H9 (cell line): Measurements from ENCODE around the gene RPS14. TPM values are rescaled to one million over a fixed set of nuclear protein-coding genes. Genes with fewer than 3 reads are reported as not detected.

ENCODE experiments used
- DNase-seq: peaks from one replicate; pipeline ENCODE4 v3.0.0-alpha.2; 2017
- H2AFZ ChIP-seq: one replicate; pipeline ENCODE4 v1.6.1; 2013; ENCODE audit warnings: mild to moderate bottlenecking, low read length, control low read depth, moderate library complexity
- H2AK5ac ChIP-seq: 2 replicates; pipeline ENCODE4 v1.6.1; 2013; ENCODE audit warnings: low read length, control low read depth, mixed read lengths; ENCODE audit not compliant: insufficient read length
- H2BK120ac ChIP-seq: one replicate; pipeline ENCODE4 v1.6.1; 2013; ENCODE audit warnings: low read depth, mild to moderate bottlenecking, low read length, control low read depth, inconsistent platforms; ENCODE audit not compliant: poor library complexity, severe bottlenecking
- H2BK12ac ChIP-seq: 2 replicates; pipeline ENCODE4 v1.6.1; 2013; ENCODE audit warnings: low read length, control low read depth, mixed read lengths, low read depth; ENCODE audit not compliant: insufficient read length
- H2BK15ac ChIP-seq: 2 replicates; pipeline ENCODE4 v1.6.1; 2013; ENCODE audit warnings: low read depth, low read length, control low read depth
- H2BK20ac ChIP-seq: one replicate; pipeline ENCODE4 v1.6.1; 2013; ENCODE audit warnings: low read depth, mild to moderate bottlenecking, low read length, control low read depth, inconsistent platforms; ENCODE audit not compliant: poor library complexity, severe bottlenecking
- H2BK5ac ChIP-seq: 2 replicates; pipeline ENCODE4 v1.6.1; 2013; ENCODE audit warnings: low read length, control low read depth, mixed read lengths; ENCODE audit not compliant: insufficient read length
- H3K14ac ChIP-seq: 2 replicates; pipeline ENCODE4 v1.6.1; 2013; ENCODE audit warnings: low read length, control low read depth; ENCODE audit not compliant: insufficient read depth
- H3K18ac ChIP-seq: 2 replicates; pipeline ENCODE4 v1.6.1; 2013; ENCODE audit warnings: low read depth, mild to moderate bottlenecking, mixed read lengths, low read length, control low read depth; ENCODE audit not compliant: insufficient read length
- H3K23ac ChIP-seq: 2 replicates; pipeline ENCODE4 v1.6.1; 2013; ENCODE audit warnings: low read length, control low read depth, mixed read lengths, low read depth; ENCODE audit not compliant: insufficient read length
- H3K23me2 ChIP-seq: 2 replicates; pipeline ENCODE4 v1.6.1; 2013; ENCODE audit warnings: low read depth, mild to moderate bottlenecking, mixed read lengths, low read length, control low read depth; ENCODE audit not compliant: insufficient read length, poor library complexity, severe bottlenecking
- H3K27ac ChIP-seq: 2 replicates; pipeline ENCODE4 v1.5.1; 2013; ENCODE audit warnings: low read length, control low read depth, mixed read lengths, low read depth; ENCODE audit not compliant: insufficient read length
- H3K27me3 ChIP-seq: 2 replicates; pipeline ENCODE4 v1.6.1; 2013; ENCODE audit warnings: low read length, control low read depth, inconsistent platforms; ENCODE audit not compliant: insufficient read depth
- H3K4ac ChIP-seq: 2 replicates; pipeline ENCODE4 v1.6.1; 2013; ENCODE audit warnings: low read depth, mild to moderate bottlenecking, control low read depth, inconsistent platforms, low read length, moderate library complexity
- H3K4me1 ChIP-seq: 2 replicates; pipeline ENCODE4 v1.6.1; 2013; ENCODE audit warnings: low read length, control low read depth, inconsistent platforms; ENCODE audit not compliant: insufficient read depth
- H3K4me2 ChIP-seq: 2 replicates; pipeline ENCODE4 v1.6.1; 2013; ENCODE audit warnings: low read length, control low read depth, mixed read lengths; ENCODE audit not compliant: insufficient read length, insufficient read depth
- H3K56ac ChIP-seq: 2 replicates; pipeline ENCODE4 v1.6.1; 2013; ENCODE audit warnings: low read depth, mild to moderate bottlenecking, mixed read lengths, low read length, control low read depth; ENCODE audit not compliant: insufficient read length
- H3K79me1 ChIP-seq: 2 replicates; pipeline ENCODE4 v1.6.1; 2013; ENCODE audit warnings: low read depth, mild to moderate bottlenecking, moderate library complexity, low read length, control low read depth, inconsistent platforms; ENCODE audit not compliant: insufficient read depth, poor library complexity, severe bottlenecking
- H3K79me2 ChIP-seq: 2 replicates; pipeline ENCODE4 v1.6.1; 2013; ENCODE audit warnings: low read length, control low read depth, inconsistent platforms; ENCODE audit not compliant: insufficient read depth
- H3K9ac ChIP-seq: 2 replicates; pipeline ENCODE4 v1.6.1; 2013; ENCODE audit warnings: low read length, control low read depth, mixed read lengths; ENCODE audit not compliant: insufficient read length; ENCODE audit errors: extremely low read depth
- H3K9me3 ChIP-seq: one replicate; pipeline ENCODE4 v1.6.1; 2013; ENCODE audit warnings: low read depth, low read length, inconsistent platforms; ENCODE audit not compliant: control insufficient read depth
- H3T11ph ChIP-seq: one replicate; pipeline ENCODE4 v1.6.1; 2013; ENCODE audit warnings: mild to moderate bottlenecking, low read length, control low read depth, inconsistent platforms
- H4K20me1 ChIP-seq: one replicate; pipeline ENCODE4 v1.6.1; 2013; ENCODE audit not compliant: control insufficient read depth, insufficient read length, insufficient read depth
- H4K5ac ChIP-seq: 2 replicates; pipeline ENCODE4 v1.6.1; 2013; ENCODE audit warnings: low read depth, mild to moderate bottlenecking, mixed read lengths, low read length, control low read depth; ENCODE audit not compliant: insufficient read length
- H4K8ac ChIP-seq: replicated peaks from 2 replicates; pipeline ENCODE4 v1.6.1; 2013; ENCODE audit warnings: low read length, control low read depth, mixed read lengths, low read depth; ENCODE audit not compliant: insufficient read length
- H4K91ac ChIP-seq: 2 replicates; pipeline ENCODE4 v1.6.1; 2013; ENCODE audit warnings: low read depth, mild to moderate bottlenecking, moderate library complexity, mixed read lengths, low read length, control low read depth; ENCODE audit not compliant: insufficient read length
- H3K27ac Mint-ChIP-seq, 3 experiments: 2 replicates in 2 of 3; 3 replicates in 1 of 3; pipeline ENCODE4 v1.8.0; 2020 to 2021; ENCODE audit warnings: mixed read lengths in 3 of 3, mild to moderate bottlenecking in 1 of 3, moderate library complexity in 1 of 3
- H3K27me3 Mint-ChIP-seq: 2 replicates; pipeline ENCODE4 v1.8.0; 2021; ENCODE audit warnings: low read depth, mild to moderate bottlenecking, moderate library complexity, mixed read lengths
- H3K36me3 Mint-ChIP-seq, 3 experiments: 2 replicates in 2 of 3; 3 replicates in 1 of 3; pipeline ENCODE4 v1.8.0; 2020 to 2021; ENCODE audit warnings: low read depth in 3 of 3, mixed read lengths in 3 of 3; ENCODE audit not compliant: insufficient read depth in 1 of 3
- H3K4me1 Mint-ChIP-seq, 2 experiments: 2 replicates each; pipeline ENCODE4 v1.8.0; 2020; ENCODE audit warnings: mixed read lengths in 2 of 2
- H3K4me3 Mint-ChIP-seq, 2 experiments: 2 replicates in 1 of 2; 3 replicates in 1 of 2; pipeline ENCODE4 v1.8.0; 2020 to 2021; ENCODE audit warnings: mild to moderate bottlenecking in 2 of 2, mixed read lengths in 2 of 2, moderate library complexity in 1 of 2
- H3K9me3 Mint-ChIP-seq, 2 experiments: 2 replicates in 1 of 2; 3 replicates in 1 of 2; pipeline ENCODE4 v1.8.0; 2020; ENCODE audit warnings: mild to moderate bottlenecking in 2 of 2, mixed read lengths in 2 of 2, moderate library complexity in 1 of 2
- CTCF ChIP-seq: fragments of 200-600 bp; sonication (generic); conservative IDR thresholded peaks from 3 replicates; pipeline ENCODE4 v1.8.0; 2021; ENCODE audit warnings: antibody characterized with exemption, mild to moderate bottlenecking
- WGBS: extraction: QIAGEN DNeasy Blood & Tissue Kit; methylation state at CpG from one replicate; pipeline ENCODE4 v1.1.7; 2013; ENCODE audit warnings: missing lambda C conversion rate, low lambda C conversion rate, mixed read lengths; ENCODE audit not compliant: insufficient read length; ENCODE audit errors: extremely low coverage; 5-methylcytosine and 5-hydroxymethylcytosine counted together
- total RNA-seq: library from RNA; stranded (reverse); gene quantifications from 2 replicates; pipeline ENCODE4 v1.2.1, GENCODE V29; 2021

RPS14 gene
- total RNA-seq, 1 experiment from 2014 or later = 2,533 TPM

DNA sequence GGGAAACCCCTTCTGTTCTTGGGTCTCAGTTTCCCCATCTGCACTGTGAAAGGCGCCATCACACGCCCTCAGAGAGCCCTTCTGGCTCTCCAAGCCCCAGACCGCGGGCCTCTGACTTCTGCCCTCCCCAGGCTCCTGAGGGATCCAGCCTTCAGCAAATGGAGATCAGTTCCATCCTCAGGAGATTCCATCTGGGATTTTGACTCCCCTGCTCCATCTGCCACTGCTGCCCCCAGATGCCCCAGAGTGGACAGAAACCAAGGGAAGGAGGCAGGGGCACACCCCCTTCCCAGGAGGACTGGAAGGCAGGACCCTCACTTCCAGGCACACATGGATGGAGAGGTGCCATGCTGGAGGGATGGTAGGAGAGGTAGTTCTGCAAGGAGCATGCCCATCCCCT lies 18.7 kb upstream of the RPS14 start:
- Histone ChIP-seq H2BK15ac (no peak overlapping the region), H3K9ac (no peak overlapping the region), H2AFZ (no peak overlapping the region), H3K4me1 (no peaks in the 10 kb centered on the region), H2BK5ac (no peak overlapping the region), H2BK120ac (no peak overlapping the region), H4K8ac (no peak overlapping the region), H2BK12ac (no peak overlapping the region), H3K4me2 (no peak overlapping the region), H3K9me3 (no peaks in the 10 kb centered on the region), H3K23ac (no peak overlapping the region), H3K18ac (no peak overlapping the region), H2BK20ac (no peak overlapping the region), H3K14ac (no peak overlapping the region; the same call in 1 of the 2 replicates), H3K79me1 (no peaks in the 10 kb centered on the region), H3K4ac (no peak overlapping the region), H3K27me3 (no peaks in the 10 kb centered on the region), H3K27ac (no peak overlapping the region), H4K20me1 (no peaks in the 10 kb centered on the region), H2AK5ac (no peak overlapping the region), H4K91ac (no peak overlapping the region), H3T11ph (no peak overlapping the region), H4K5ac (no peak overlapping the region), H3K56ac (no peak overlapping the region), H3K79me2 (no peaks in the 10 kb centered on the region), H3K23me2 (no peaks in the 10 kb centered on the region)
- no peak for DNase-seq
- Mint-ChIP-seq H3K4me3 (no peak overlapping the region), H3K9me3 (no peaks in the 10 kb centered on the region; a peak in 1 of 5 replicates), H3K36me3 (no peaks in the 10 kb centered on the region), H3K27ac (no peak overlapping the region), H3K27me3 (no peaks in the 10 kb centered on the region; the same call in 1 of the 2 replicates), H3K4me1 (peaks cover 21 to 30% of the 10 kb centered on the region in 2 experiments)
- WGBS = no CpG with 5 or more reads among the region's 4 CpGs
- TF ChIP-seq CTCF = no peak
